T1000 (cell line): Measurements from ENCODE around the gene LPP.
A peak's percentile ranks its signal among the peaks of the same experiment; 100 is the strongest.

Experiments used
- DNase-seq: peaks from one replicate; lab custom pipeline; 2025; ENCODE audit warnings: mixed read lengths; lab: John Stamatoyannopoulos, UW

Gene LPP

GRCh38 chr3:188220988-188221818 is 67.2 kb downstream of the LPP start:
- no peak for DNase-seq

GRCh38 chr3:188223936-188224335 is 70.0 kb downstream of the LPP start:
- no peak for DNase-seq

GRCh38 chr3:188227442-188227841 is 73.5 kb downstream of the LPP start:
- no peak for DNase-seq

GRCh38 chr3:188229177-188229576 is 75.2 kb downstream of the LPP start:
- no peak for DNase-seq

GRCh38 chr3:188229726-188230125 is 75.8 kb downstream of the LPP start:
- no peak for DNase-seq

GRCh38 chr3:188230962-188231361 is 77.0 kb downstream of the LPP start:
- DNase-seq, result peak; percentile 37

GRCh38 chr3:188231456-188231855 is 77.5 kb downstream of the LPP start:
- DNase-seq, result no peak

- no peak for DNase-seq
These were observed 78.7 kb downstream of the LPP start for GRCh38 chr3:188232656-188233055.

GRCh38 chr3:188233320-188233719 is 79.4 kb downstream of the LPP start:
- no peak for DNase-seq

GRCh38 chr3:188234132-188234531 is 80.2 kb downstream of the LPP start:
- no peak for DNase-seq

- DNase-seq, result no peak
These were observed 82.3 kb downstream of the LPP start for GRCh38 chr3:188236271-188236670.

- no peak for DNase-seq
These were observed 85.1 kb downstream of the LPP start for GRCh38 chr3:188239035-188239434.

GRCh38 chr3:188239577-188239976 is 85.6 kb downstream of the LPP start:
- no peak for DNase-seq

- no peak for DNase-seq
These were observed 86.4 kb downstream of the LPP start for GRCh38 chr3:188240189-188240981.

- DNase-seq, result no peak
These were observed 87.1 kb downstream of the LPP start for GRCh38 chr3:188241072-188241471.

GRCh38 chr3:188241883-188242282 is 87.9 kb downstream of the LPP start:
- no peak for DNase-seq

- DNase-seq, result no peak
These were observed 88.6 kb downstream of the LPP start for GRCh38 chr3:188242436-188243123.

GRCh38 chr3:188243124-188243795 is 89.3 kb downstream of the LPP start:
- no peak for DNase-seq

- DNase-seq, result peak; percentile 28
These were observed 90.5 kb downstream of the LPP start for GRCh38 chr3:188244395-188244861.

- no peak for DNase-seq
These were observed 92.9 kb downstream of the LPP start for GRCh38 chr3:188246905-188247304.

- no peak for DNase-seq
These were observed 94.1 kb downstream of the LPP start for GRCh38 chr3:188248036-188248561.
